Testis (tissue), 3 donors: ENCODE results near the gene C1QTNF8. TPM values are rescaled to one million over a fixed set of nuclear protein-coding genes. Genes with fewer than 3 reads are reported as not detected.

Source experiments
- DNase-seq: peaks from one replicate; pipeline ENCODE4 v3.0.0-alpha.2; 2019
- H3K27ac ChIP-seq, 2 donors: fragments of 200-600 bp; sonication (generic); one replicate each; pipeline ENCODE4 v1.5.1; 2019
- H3K27me3 ChIP-seq: fragments of 200-600 bp; sonication (generic); one replicate; pipeline ENCODE4 v1.5.1; 2019
- H3K36me3 ChIP-seq: fragments of 200-600 bp; sonication (generic); one replicate; pipeline ENCODE4 v1.5.1; 2017; ENCODE audit warnings: low read depth; ENCODE audit errors: missing control alignments
- H3K4me1 ChIP-seq: fragments of 200-600 bp; sonication (generic); one replicate; pipeline ENCODE4 v1.5.1; 2019
- H3K4me3 ChIP-seq, 2 donors: fragments of 200-600 bp; sonication (generic); one replicate each; pipeline ENCODE4 v1.5.1; 2017 to 2019
- H3K9me3 ChIP-seq: fragments of 200-600 bp; sonication (generic); one replicate; pipeline ENCODE4 v1.5.1; 2017
- POLR2A ChIP-seq: fragments of 450-650 bp; IDR thresholded peaks from one replicate; pipeline ENCODE4 v1.6.1; 2017; ENCODE audit warnings: antibody characterized with exemption, mild to moderate bottlenecking, moderate library complexity
- WGBS, 2 donors: methylation state at CpG; one replicate each; pipeline ENCODE4 v1.1.5; 2018; 5-methylcytosine and 5-hydroxymethylcytosine counted together
- intact Hi-C: fragments of 100-400 bp; cut with DNase I; formaldehyde crosslinking; loops from one replicate; pipeline ENCODE4 v1.15.1; 2023; ENCODE audit warnings: low total_unique reads
- polyA plus RNA-seq: library from polyadenylated mRNA; stranded (reverse); fragments of 350-450 nt; fragmentation: Illumina TruSeq; extraction: RNeasy Lipid Tissue Mini Kit (QIAGEN cat#74804); gene quantifications from one replicate; pipeline ENCODE4 v1.2.3, GENCODE V29; 2014; ENCODE audit warnings: low read depth, low replicate concordance; ENCODE audit not compliant: insufficient read depth
- total RNA-seq, 2 donors: library from RNA; depleted of rRNA; stranded (reverse); fragments of >200 nt; gene quantifications; one replicate each; pipeline ENCODE4 v1.2.3, GENCODE V29; 2016
- TF ChIP-seq, protein P1 (sequence below), 3 experiments: fragments of 450-650 bp in 2 of 3; fragments of 200-600 bp in 1 of 3; sonication (generic) in 1 of 3; IDR thresholded peaks; one replicate each; pipeline ENCODE4 v1.5.1; 2016 to 2019; ENCODE audit warnings: antibody characterized with exemption in 3 of 3, mild to moderate bottlenecking in 2 of 3, moderate library complexity in 1 of 3

The C1QTNF8 gene
- total and polyA plus RNA-seq, 3 donors from 2014 or later: 1.3 to 2.7 TPM; not detected in 1

DNA sequence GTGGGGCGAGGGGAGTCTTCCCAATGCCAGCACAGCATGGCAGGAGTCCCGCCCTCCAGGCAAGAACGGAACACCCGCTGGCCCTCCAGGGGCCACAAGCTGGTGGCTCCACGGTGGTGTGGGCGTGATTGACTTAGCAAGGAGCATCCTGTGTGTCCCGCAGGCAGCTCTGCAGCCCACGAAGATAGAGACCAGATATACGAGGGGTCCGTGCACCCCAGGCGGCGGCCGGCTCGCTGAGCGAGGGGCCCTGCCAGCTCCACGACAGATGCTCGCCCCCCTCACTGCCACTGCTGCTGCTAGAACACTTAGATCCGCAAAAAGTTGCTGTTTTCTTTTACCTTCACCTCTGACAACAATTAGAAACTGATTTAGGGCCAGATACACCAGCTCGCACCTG, 46.9 kb upstream of the C1QTNF8 start:
- no peaks in the 10 kb centered on the region for H3K27me3 ChIP-seq
- no peak overlapping the region for H3K27ac ChIP-seq
- intact Hi-C loops: no loop called here
- 77 to 86% methylated on average over 19 of the region's 19 CpGs for WGBS, 2 donors
- DNase-seq: no peak
- H3K4me3 ChIP-seq: no peak overlapping the region
- no peaks in the 10 kb centered on the region for H3K4me1 ChIP-seq
- H3K36me3 ChIP-seq: no peaks in the 10 kb centered on the region
- TF ChIP-seq POLR2A: no peak
- TF ChIP-seq, protein P1, sequence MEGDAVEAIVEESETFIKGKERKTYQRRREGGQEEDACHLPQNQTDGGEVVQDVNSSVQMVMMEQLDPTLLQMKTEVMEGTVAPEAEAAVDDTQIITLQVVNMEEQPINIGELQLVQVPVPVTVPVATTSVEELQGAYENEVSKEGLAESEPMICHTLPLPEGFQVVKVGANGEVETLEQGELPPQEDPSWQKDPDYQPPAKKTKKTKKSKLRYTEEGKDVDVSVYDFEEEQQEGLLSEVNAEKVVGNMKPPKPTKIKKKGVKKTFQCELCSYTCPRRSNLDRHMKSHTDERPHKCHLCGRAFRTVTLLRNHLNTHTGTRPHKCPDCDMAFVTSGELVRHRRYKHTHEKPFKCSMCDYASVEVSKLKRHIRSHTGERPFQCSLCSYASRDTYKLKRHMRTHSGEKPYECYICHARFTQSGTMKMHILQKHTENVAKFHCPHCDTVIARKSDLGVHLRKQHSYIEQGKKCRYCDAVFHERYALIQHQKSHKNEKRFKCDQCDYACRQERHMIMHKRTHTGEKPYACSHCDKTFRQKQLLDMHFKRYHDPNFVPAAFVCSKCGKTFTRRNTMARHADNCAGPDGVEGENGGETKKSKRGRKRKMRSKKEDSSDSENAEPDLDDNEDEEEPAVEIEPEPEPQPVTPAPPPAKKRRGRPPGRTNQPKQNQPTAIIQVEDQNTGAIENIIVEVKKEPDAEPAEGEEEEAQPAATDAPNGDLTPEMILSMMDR (IDR thresholded peaks at IDR 0.05): no peak
- no peaks in the 10 kb centered on the region for H3K9me3 ChIP-seq

GRCh38 chr16:1141716-1142115, 45.7 kb upstream of the C1QTNF8 start:
- Histone ChIP-seq H3K4me3 (no peak overlapping the region), H3K9me3 (no peaks in the 10 kb centered on the region), H3K27me3 (no peaks in the 10 kb centered on the region), H3K27ac (no peak overlapping the region), H3K4me1 (no peaks in the 10 kb centered on the region), H3K36me3 (no peaks in the 10 kb centered on the region)
- TF ChIP-seq POLR2A: no peak
- TF ChIP-seq, protein P1 (IDR thresholded peaks at IDR 0.05): no peak
- WGBS, 2 donors: 74 to 78% methylated on average over 7 to 8 of the region's 8 CpGs
- no peak for DNase-seq
- intact Hi-C loops: no loop called here

- intact Hi-C loops: no loop called here
- Histone ChIP-seq H3K36me3 (no peaks in the 10 kb centered on the region), H3K9me3 (no peaks in the 10 kb centered on the region), H3K4me1 (no peaks in the 10 kb centered on the region), H3K27me3 (no peaks in the 10 kb centered on the region), H3K27ac (no peak overlapping the region), H3K4me3 (no peak overlapping the region)
- TF ChIP-seq, protein P1 (IDR thresholded peaks at IDR 0.05): no peak
- no peak for TF ChIP-seq POLR2A
- 70 to 77% methylated on average over 4 to 8 of the region's 8 CpGs for WGBS, 2 donors
- DNase-seq: no peak
These were observed 45.1 kb upstream of the C1QTNF8 start for GRCh38 chr16:1141191-1141590.

DNA sequence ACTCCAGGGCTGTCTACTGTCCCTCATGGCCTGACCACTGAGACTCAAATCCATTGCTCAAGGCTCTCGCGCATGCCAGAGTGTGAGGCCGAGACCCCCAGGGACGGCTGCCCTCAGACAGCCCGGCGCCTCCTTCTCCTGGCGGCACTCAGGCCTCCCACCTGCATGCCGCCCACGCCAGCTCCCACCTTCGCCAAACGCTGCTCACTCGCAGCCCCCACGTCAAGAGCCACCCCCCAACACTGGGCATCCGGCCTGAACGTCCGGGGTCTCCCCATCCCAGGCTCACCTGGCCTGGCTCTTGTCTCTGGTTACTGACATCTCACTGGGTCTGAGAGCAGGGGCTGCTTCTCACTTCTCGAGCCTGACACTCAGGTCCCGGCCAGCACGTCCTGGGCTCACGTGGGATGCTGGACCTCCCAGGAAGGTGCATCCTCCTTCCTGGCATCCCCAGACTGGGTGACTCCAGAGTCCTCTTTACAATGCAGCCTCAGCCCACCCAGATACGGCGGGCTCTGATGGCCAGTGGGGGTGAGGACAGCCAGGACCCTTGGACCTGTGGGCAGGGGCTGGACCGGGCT, 44.6 kb upstream of the C1QTNF8 start:
- Histone ChIP-seq H3K4me3 (no peak overlapping the region), H3K9me3 (no peaks in the 10 kb centered on the region), H3K4me1 (no peaks in the 10 kb centered on the region), H3K36me3 (no peaks in the 10 kb centered on the region), H3K27me3 (no peaks in the 10 kb centered on the region), H3K27ac (no peak overlapping the region)
- intact Hi-C loops: no loop called here
- TF ChIP-seq, protein P1 (IDR thresholded peaks at IDR 0.05): no peak
- TF ChIP-seq POLR2A: no peak
- DNase-seq: no peak
- 58 to 78% methylated on average over 12 to 21 of the region's 23 CpGs for WGBS, 2 donors

- Histone ChIP-seq H3K36me3 (no peaks in the 10 kb centered on the region), H3K27ac (no peak overlapping the region), H3K9me3 (no peaks in the 10 kb centered on the region), H3K27me3 (no peaks in the 10 kb centered on the region), H3K4me1 (no peaks in the 10 kb centered on the region), H3K4me3 (no peak overlapping the region)
- WGBS, 2 donors: 55 to 68% methylated on average over 24 of the region's 24 CpGs
- DNase-seq: peak; percentile 82
- intact Hi-C loops: no loop called here
- TF ChIP-seq, protein P1 (IDR thresholded peaks at IDR 0.05): no peak
- no peak for TF ChIP-seq POLR2A
These were observed 41.6 kb upstream of the C1QTNF8 start for GRCh38 chr16:1137604-1138003.
